Lower leg skin (tissue), 3 donors: ENCODE data around the gene WDR87.

Experiments used
- CTCF ChIP-seq, 3 donors: fragments of 450-650 bp; IDR thresholded peaks; one replicate each; pipeline ENCODE4 v1.5.1; 2016; ENCODE audit warnings: antibody characterized with exemption in 3 of 3, mild to moderate bottlenecking in 3 of 3, moderate library complexity in 2 of 3
- POLR2A ChIP-seq, 2 donors: fragments of 450-650 bp; IDR thresholded peaks; one replicate each; pipeline ENCODE4 v1.6.1; 2016 to 2017; ENCODE audit warnings: antibody characterized with exemption in 2 of 2, mild to moderate bottlenecking in 1 of 2, moderate library complexity in 1 of 2

GRCh38 chr19:37845932-37846331 is 60.5 kb downstream of the WDR87 start:
- TF ChIP-seq POLR2A (IDR thresholded peaks at IDR 0.05) = no peak
- no peak for TF ChIP-seq CTCF (IDR thresholded peaks at IDR 0.05)
